Fibroblast of the conjunctiva (primary cell): ENCODE measurements around the gene CELF5.
A peak's percentile ranks its signal among the peaks of the same experiment; 100 is the strongest.

Experiments used
- DNase-seq: peaks from one replicate; pipeline ENCODE4 v3.0.0-alpha.2; 2010; ENCODE audit warnings: low read depth

CELF5 gene

DNA sequence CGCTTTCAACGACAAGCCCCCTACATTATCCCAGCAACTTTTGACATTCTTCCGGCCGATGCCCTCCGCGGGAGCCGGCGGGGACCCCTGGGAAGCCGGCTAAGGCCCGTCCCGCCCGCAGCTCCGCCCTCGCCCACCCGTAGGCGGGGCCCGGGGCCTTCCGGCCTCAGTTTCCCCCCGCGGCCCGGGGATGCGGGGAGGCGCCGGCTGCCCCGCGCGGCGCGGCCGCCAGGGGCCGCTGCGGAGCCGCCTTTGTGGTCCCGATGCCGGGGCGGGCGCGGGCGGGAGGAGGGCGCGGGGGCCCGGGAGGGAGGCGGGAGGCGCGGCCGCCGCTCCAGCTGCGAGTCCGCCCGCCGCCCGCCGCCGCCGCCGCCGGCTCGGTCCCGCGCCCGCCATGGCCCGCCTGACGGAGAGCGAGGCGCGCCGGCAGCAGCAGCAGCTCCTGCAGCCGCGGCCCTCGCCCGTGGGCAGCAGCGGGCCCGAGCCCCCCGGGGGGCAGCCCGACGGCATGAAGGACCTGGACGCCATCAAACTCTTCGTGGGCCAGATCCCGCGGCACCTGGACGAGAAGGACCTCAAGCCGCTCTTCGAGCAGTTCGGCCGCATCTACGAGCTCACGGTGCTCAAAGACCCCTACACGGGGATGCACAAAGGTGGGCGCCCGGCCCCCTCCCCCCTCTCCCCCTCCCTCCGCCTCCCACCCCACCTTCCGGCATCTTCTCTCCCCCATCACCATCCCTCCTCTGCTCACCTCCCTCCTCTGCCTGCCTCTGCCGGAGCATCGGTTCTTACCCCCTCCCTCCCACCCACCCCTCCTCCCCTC, at the start of gene CELF5:
Gene CELF5 (plus strand): TSS at position 316 of the 823 bp plus-strand sequence. CDS start 79 bp downstream, at position 395.
- DNase-seq = no peak

DNA sequence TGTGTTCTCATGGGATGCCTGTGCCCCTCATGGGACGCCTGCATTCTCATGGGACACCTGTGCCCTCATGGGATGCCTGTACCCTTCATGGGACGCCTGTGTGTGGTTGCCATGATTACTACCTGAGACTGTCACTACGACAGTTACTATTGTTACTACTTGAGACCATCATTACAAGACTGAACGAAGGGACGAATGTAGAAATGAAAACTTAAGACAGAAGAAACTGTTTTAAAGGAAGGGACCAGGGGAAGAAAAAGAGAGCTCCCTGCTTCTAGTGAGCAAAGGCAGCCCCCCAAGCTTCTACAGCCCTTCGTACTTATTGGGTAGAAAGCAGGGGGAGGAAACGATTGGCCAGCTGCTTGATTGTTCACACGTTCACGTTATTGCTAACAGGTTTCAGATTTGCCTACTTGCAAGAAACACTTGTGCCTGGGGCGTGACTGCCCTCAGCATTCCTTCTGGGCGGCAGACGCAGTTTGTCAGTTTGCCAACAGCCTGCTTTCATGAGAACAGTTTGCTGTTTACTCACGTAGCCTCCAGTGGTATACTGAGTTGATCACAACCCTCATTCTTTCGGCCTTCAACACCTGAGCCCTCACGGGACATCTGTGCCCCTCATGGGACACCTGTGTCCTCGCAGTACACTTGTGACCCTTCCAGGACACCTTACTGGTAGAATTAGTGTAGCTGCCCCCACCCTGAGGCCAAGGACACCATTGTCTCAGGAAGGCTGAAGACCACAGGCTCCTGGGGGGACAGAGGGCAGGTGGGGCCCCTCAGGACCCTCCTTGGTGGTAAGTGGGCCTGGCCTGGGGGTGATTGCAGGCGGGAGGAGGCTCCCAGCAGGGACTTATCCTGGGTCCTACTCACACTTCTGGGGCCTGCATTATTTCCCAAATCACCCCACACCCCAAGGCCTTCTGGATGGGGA, 48.4 kb upstream of the CELF5 start:
- peak; percentile 41 for DNase-seq

DNA sequence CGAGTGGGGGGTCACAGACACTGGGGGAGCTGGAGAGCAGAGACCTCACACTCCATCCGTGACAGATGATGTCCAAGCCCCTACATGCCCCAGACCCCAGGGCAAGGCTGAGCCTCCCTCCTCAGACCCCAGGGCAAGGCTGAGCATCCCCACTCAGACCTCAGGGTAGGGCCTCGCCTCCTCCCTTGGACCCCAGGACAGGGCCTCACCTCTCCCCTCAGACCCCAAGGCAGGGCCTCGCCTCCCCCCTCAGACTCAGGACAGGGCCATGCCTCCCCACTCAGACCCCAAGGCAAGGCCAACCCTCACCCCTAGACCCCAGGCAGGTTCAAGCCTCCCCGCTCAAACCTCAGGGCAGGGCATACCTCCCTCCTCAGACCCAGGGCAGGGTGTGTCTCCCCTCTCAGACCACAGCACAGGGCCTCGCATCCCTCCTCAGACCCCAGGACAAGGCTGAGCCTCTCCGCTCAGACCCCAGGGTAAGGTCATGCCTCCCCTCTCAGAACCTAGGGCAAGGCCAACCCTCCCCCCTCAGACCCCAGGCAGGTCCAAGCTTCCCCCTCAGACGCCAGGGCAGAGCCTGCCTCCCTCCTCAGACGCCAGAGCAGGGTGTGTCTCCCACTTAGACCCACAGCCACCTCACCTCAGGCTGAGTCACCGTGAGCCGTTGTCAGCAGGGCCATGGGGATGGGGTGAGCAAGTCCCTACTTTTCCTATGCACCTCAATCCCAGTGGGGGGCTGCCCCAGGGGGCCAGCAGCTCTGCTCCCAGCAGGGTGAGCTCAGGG, 47.6 kb upstream of the CELF5 start:
- DNase-seq = no peak

DNA sequence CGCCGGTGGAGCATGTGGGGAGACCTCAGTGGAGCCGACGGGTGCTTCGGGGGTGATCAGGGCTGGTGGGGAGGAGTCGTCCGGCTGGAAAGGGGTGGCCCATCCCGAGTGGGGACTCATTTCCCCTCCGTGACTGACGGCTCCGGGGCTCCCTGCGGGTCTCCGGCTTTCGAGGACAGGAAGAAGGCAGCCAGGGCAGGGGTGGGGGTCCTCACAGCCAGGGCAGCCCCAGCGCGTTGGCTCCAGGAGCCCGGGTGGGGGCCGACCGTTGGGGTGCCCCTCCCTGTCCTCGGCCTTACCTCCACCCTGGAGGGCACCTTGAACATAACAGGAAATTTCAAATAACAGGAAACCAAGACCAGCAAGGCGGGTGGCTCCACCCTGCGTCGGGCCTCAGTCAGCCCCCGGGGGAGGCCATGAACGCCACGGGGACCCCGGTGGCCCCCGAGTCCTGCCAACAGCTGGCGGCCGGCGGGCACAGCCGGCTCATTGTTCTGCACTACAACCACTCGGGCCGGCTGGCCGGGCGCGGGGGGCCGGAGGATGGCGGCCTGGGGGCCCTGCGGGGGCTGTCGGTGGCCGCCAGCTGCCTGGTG, 46.0 kb upstream of the CELF5 start, which contains the start of gene S1PR4:
Gene S1PR4 (plus strand): TSS at position 393 of the 596 bp plus-strand sequence. CDS start 24 bp downstream, at position 417.
- no peak for DNase-seq

DNA sequence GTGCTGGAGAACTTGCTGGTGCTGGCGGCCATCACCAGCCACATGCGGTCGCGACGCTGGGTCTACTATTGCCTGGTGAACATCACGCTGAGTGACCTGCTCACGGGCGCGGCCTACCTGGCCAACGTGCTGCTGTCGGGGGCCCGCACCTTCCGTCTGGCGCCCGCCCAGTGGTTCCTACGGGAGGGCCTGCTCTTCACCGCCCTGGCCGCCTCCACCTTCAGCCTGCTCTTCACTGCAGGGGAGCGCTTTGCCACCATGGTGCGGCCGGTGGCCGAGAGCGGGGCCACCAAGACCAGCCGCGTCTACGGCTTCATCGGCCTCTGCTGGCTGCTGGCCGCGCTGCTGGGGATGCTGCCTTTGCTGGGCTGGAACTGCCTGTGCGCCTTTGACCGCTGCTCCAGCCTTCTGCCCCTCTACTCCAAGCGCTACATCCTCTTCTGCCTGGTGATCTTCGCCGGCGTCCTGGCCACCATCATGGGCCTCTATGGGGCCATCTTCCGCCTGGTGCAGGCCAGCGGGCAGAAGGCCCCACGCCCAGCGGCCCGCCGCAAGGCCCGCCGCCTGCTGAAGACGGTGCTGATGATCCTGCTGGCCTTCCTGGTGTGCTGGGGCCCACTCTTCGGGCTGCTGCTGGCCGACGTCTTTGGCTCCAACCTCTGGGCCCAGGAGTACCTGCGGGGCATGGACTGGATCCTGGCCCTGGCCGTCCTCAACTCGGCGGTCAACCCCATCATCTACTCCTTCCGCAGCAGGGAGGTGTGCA, 45.3 kb upstream of the CELF5 start:
- DNase-seq = no peak

DNA sequence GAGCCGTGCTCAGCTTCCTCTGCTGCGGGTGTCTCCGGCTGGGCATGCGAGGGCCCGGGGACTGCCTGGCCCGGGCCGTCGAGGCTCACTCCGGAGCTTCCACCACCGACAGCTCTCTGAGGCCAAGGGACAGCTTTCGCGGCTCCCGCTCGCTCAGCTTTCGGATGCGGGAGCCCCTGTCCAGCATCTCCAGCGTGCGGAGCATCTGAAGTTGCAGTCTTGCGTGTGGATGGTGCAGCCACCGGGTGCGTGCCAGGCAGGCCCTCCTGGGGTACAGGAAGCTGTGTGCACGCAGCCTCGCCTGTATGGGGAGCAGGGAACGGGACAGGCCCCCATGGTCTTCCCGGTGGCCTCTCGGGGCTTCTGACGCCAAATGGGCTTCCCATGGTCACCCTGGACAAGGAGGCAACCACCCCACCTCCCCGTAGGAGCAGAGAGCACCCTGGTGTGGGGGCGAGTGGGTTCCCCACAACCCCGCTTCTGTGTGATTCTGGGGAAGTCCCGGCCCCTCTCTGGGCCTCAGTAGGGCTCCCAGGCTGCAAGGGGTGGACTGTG, 44.6 kb upstream of the CELF5 start:
- no peak for DNase-seq

- no peak for DNase-seq
Measured at GRCh38 chr19:3183721-3184641, 40.5 kb upstream of the CELF5 start.

- DNase-seq = peak; percentile 39
Measured at GRCh38 chr19:3184847-3185460, 39.5 kb upstream of the CELF5 start.

DNA sequence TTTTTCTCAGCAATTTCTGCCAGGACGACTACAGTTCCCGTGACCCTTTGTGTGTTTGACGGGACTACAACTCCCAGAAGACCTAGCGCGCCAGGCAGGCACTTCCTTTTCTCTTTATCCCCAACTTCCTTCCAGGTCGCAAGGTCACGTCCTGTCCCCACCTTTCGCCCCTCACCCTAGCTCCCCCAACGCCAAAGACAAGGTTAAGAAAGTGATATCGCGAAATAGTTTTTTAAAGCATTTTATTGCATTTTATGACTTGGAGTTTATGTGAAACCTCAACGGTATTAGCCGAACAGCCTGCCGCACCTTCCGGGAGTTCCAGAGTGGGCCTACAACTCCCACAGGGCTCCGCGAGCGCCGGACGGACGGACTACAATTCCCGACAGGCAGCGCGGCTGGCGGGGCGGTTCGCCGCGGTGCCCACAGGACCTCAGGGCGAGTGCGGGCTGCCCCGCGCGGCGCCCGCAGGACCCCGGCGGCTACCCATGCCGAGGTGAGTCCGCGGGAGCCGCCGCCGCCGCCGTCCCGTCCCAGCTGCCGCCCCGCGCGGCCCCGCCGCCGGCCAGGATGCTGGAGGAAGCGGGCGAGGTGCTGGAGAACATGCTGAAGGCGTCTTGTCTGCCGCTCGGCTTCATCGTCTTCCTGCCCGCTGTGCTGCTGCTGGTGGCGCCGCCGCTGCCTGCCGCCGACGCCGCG, 38.9 kb upstream of the CELF5 start, which contains the start of gene NCLN:
Gene NCLN (plus strand): TSS at position 470 of the 699 bp plus-strand sequence. CDS start 101 bp downstream, at position 571.
- peak; percentile 85 for DNase-seq

- DNase-seq = no peak
Measured at GRCh38 chr19:3186160-3186688, 38.2 kb upstream of the CELF5 start.

DNA sequence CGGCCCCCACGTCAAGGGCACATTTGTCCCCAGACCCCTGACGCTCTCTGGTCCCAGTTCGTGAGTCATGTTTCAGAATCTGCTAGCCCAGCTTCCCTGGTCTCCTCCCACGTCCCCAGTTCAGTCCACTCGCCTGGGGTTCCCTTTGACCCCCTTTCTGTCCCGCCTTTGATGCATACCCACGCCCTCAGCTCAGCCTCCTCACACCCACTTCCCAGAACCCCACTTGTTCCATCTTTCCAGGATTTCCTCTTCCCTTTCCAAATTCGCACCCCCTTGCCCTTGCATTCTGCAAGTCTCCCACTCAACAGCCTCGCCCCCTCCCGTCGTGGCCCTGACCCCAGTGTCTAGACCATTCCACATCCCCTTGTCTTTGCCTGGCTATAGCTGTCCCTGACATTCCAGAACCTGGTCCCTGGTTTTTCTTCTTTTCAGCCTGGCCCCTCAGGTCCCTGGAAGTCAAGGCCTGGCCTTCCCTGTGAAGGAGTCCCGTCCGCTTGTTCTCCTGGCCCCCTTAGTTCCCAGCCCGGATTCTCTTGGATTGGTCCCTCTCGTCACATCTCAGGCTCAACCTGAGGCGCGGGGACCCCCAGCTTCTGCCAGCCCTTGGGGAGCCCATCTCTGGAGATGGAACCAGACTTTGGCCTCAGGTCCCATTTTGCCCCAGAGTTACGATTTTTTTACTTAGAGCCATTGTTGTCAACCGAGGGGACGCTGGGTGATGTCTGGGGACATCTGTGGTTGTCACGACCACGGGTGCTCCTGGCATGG, 37.4 kb upstream of the CELF5 start:
- no peak for DNase-seq

GRCh38 chr19:3187662-3188511, 36.6 kb upstream of the CELF5 start:
- DNase-seq = no peak

DNA sequence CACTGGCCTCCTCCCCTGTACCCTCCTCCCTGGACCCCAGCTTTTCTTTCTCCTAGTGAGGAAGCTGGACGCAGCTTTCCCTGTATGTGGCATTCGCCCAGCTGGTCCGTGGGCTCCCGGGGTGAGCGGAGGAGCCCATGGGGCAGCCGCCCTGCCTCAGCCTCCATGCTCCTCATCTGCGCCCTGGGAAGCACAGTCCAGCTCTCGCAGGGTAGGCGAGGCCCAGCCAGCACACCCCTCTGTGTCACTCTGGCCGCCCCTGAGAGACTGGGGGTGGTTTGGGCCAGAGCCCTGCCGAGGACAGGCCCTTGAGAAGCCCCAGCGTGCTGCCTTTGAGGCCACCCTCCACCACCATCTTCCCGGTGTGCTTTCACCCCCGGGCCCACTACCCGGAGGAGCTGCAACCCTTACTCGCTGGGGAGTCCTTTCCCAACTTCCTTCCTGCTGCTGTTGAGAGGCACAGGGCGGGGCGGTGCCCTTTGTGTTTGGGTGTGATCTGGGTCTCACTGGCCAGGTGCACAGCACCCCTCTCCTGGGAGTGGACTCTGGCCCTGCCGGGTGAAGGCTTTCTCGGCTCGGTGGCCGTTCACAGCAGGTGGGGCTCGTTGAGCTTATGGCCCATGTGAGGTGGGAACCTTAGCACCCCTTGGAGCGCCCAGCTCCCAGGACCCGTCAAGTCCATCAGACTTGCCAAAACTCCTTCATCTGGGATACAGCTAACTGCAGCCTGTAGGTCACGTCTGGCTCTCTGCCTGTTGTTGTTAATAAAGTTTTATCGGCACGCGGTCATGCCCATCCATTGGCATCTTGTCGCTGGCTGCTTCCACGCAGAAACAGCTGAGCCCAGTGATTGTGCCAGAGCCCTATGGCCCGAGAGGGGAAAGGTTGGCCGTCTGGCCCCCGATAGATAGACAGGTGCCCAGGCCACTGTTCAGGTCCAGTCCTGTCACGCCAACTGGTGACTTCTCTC, 35.5 kb upstream of the CELF5 start:
- DNase-seq = no peak

- no peak for DNase-seq
Measured at GRCh38 chr19:3189702-3190469, 34.6 kb upstream of the CELF5 start.
